ENCODE data around the gene DENND1A. TPM values are rescaled to one million over a fixed set of nuclear protein-coding genes. Genes with fewer than 3 reads are reported as not detected.
"Not testable (repeated sequence)": the region's sequence is repeated elsewhere in the genome, so short reads cannot be mapped to it uniquely, and the experiment has no call there.

DENND1A gene
- total and polyA plus RNA-seq, 2 donors, result 6.7 to 9.2 TPM

GRCh38 chr9:123911024-123911423, 18.9 kb downstream of the DENND1A start:
- no peak for DNase-seq (ENCODE audit: low read depth in 6 of 9, low spot score in 9 of 9)
- Histone ChIP-seq H3K4me3 (ENCODE audit: low read length in 2 of 2) (no peak overlapping the region), H3K9me3 (ENCODE audit: control insufficient read depth in 2 of 2, insufficient read depth in 1 of 2, low read length in 1 of 2) (peaks cover 0 to 4% of the 10 kb centered on the region in 2 donors), H3K4me1 (ENCODE audit: control insufficient read depth in 2 of 2, insufficient read depth in 2 of 2, low read length in 2 of 2) (no peaks in the 10 kb centered on the region), H3K27me3 (ENCODE audit: control insufficient read depth in 2 of 2, insufficient read depth in 1 of 2, low read length in 1 of 2) (no peaks in the 10 kb centered on the region), H3K36me3 (ENCODE audit: control insufficient read depth in 2 of 2, insufficient read depth in 2 of 2, low read length in 1 of 2) (no peaks in the 10 kb centered on the region), H3K27ac (ENCODE audit: low read depth in 1 of 2, low read length in 1 of 2) (no peak overlapping the region)
- WGBS, result 97% methylated on average over 1 of the region's 1 CpG

- H3K4me3 ChIP-seq (ENCODE audit: low read length in 2 of 2); H3K27me3 ChIP-seq (ENCODE audit: control insufficient read depth in 2 of 2, insufficient read depth in 1 of 2, low read length in 1 of 2); H3K27ac ChIP-seq (ENCODE audit: low read depth in 1 of 2, low read length in 1 of 2); DNase-seq (ENCODE audit: low read depth in 6 of 9, low spot score in 9 of 9); H3K4me1 ChIP-seq (ENCODE audit: control insufficient read depth in 2 of 2, insufficient read depth in 2 of 2, low read length in 2 of 2); H3K9me3 ChIP-seq (ENCODE audit: control insufficient read depth in 2 of 2, insufficient read depth in 1 of 2, low read length in 1 of 2); H3K36me3 ChIP-seq (ENCODE audit: control insufficient read depth in 2 of 2, insufficient read depth in 2 of 2, low read length in 1 of 2): not testable (repeated sequence)
- WGBS, result 96% methylated on average over 4 of the region's 4 CpGs
Measured at GRCh38 chr9:123909192-123909591, 20.7 kb downstream of the DENND1A start.

DNA sequence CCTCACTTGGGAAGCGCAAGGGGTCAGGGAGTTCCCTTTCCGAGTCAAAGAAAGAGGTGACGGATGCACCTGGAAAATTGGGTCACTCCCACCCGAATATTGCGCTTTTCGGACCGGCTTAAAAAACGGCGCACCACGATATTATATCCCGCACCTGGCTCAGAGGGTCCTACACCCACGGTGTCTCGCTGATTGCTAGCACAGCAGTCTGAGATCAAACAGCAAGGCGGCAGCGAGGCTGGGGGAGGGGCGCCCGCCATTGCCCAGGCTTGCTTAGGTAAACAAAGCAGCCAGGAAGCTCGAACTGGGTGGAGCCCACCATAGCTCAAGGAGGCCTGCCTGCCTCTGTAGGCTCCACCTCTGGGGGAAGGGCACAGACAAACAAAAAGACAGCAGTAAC, 26.4 kb downstream of the DENND1A start:
- DNase-seq (ENCODE audit: low read depth in 6 of 9, low spot score in 9 of 9), result not testable (repeated sequence)

GRCh38 chr9:123894822-123895221, 35.1 kb downstream of the DENND1A start:
- Histone ChIP-seq H3K27me3 (ENCODE audit: control insufficient read depth in 2 of 2, insufficient read depth in 1 of 2, low read length in 1 of 2) (no peaks in the 10 kb centered on the region), H3K4me3 (ENCODE audit: low read length in 2 of 2) (no peak overlapping the region), H3K4me1 (ENCODE audit: control insufficient read depth in 2 of 2, insufficient read depth in 2 of 2, low read length in 2 of 2) (no peaks in the 10 kb centered on the region), H3K36me3 (ENCODE audit: control insufficient read depth in 2 of 2, insufficient read depth in 2 of 2, low read length in 1 of 2) (no peaks in the 10 kb centered on the region), H3K9me3 (ENCODE audit: control insufficient read depth in 2 of 2, insufficient read depth in 1 of 2, low read length in 1 of 2) (no peaks in the 10 kb centered on the region), H3K27ac (ENCODE audit: low read depth in 1 of 2, low read length in 1 of 2) (no peak overlapping the region)
- DNase-seq (ENCODE audit: low read depth in 6 of 9, low spot score in 9 of 9), result no peak

More for the DNA sequence above, 26.4 kb downstream of the DENND1A start:
- H3K4me3 ChIP-seq (ENCODE audit: low read length in 2 of 2); H3K9me3 ChIP-seq (ENCODE audit: control insufficient read depth in 2 of 2, insufficient read depth in 1 of 2, low read length in 1 of 2); H3K4me1 ChIP-seq (ENCODE audit: control insufficient read depth in 2 of 2, insufficient read depth in 2 of 2, low read length in 2 of 2); H3K27me3 ChIP-seq (ENCODE audit: control insufficient read depth in 2 of 2, insufficient read depth in 1 of 2, low read length in 1 of 2); H3K27ac ChIP-seq (ENCODE audit: low read depth in 1 of 2, low read length in 1 of 2); H3K36me3 ChIP-seq (ENCODE audit: control insufficient read depth in 2 of 2, insufficient read depth in 2 of 2, low read length in 1 of 2): not testable (repeated sequence)
- 92% methylated on average over 17 of the region's 18 CpGs for WGBS

GRCh38 chr9:123893831-123894460, 36.0 kb downstream of the DENND1A start:
- WGBS, result 98% methylated on average over 4 of the region's 4 CpGs
- H3K27me3 ChIP-seq (ENCODE audit: control insufficient read depth in 2 of 2, insufficient read depth in 1 of 2, low read length in 1 of 2), result no peaks in the 10 kb centered on the region
- no peak for DNase-seq (ENCODE audit: low read depth in 6 of 9, low spot score in 9 of 9)
- H3K4me1 ChIP-seq (ENCODE audit: control insufficient read depth in 2 of 2, insufficient read depth in 2 of 2, low read length in 2 of 2), result no peaks in the 10 kb centered on the region
- no peak overlapping the region for H3K27ac ChIP-seq (ENCODE audit: low read depth in 1 of 2, low read length in 1 of 2)
- no peaks in the 10 kb centered on the region for H3K36me3 ChIP-seq (ENCODE audit: control insufficient read depth in 2 of 2, insufficient read depth in 2 of 2, low read length in 1 of 2)
- H3K4me3 ChIP-seq (ENCODE audit: low read length in 2 of 2), result no peak overlapping the region
- no peaks in the 10 kb centered on the region for H3K9me3 ChIP-seq (ENCODE audit: control insufficient read depth in 2 of 2, insufficient read depth in 1 of 2, low read length in 1 of 2)

DNA sequence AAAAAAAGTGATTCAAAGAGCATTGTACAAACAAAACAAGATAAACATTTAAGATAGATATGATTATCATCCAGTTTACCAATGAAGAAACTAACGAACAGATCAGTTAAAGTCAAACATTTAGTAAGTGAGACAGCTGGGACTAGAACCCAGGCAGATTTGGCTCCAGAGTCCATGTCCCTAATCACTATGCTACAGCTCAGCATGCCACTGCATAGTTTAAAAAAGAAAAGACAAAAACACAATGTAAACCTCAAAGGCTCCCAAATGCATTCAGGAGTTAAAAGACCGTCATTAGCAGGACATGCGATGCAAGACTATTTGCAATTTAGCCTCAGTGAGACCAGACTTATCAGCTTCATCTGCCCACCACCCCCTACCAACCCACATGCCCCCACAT, 36.8 kb downstream of the DENND1A start:
- H3K4me3 ChIP-seq (ENCODE audit: low read length in 2 of 2), result no peak overlapping the region
- DNase-seq (ENCODE audit: low read depth in 6 of 9, low spot score in 9 of 9), result no peak
- H3K36me3 ChIP-seq (ENCODE audit: control insufficient read depth in 2 of 2, insufficient read depth in 2 of 2, low read length in 1 of 2), result no peaks in the 10 kb centered on the region
- no peaks in the 10 kb centered on the region for H3K27me3 ChIP-seq (ENCODE audit: control insufficient read depth in 2 of 2, insufficient read depth in 1 of 2, low read length in 1 of 2)
- WGBS, result 81% methylated on average over 3 of the region's 3 CpGs
- no peaks in the 10 kb centered on the region for H3K9me3 ChIP-seq (ENCODE audit: control insufficient read depth in 2 of 2, insufficient read depth in 1 of 2, low read length in 1 of 2)
- H3K4me1 ChIP-seq (ENCODE audit: control insufficient read depth in 2 of 2, insufficient read depth in 2 of 2, low read length in 2 of 2), result no peaks in the 10 kb centered on the region
- H3K27ac ChIP-seq (ENCODE audit: low read depth in 1 of 2, low read length in 1 of 2), result no peak overlapping the region

- no peaks in the 10 kb centered on the region for H3K27me3 ChIP-seq (ENCODE audit: control insufficient read depth in 2 of 2, insufficient read depth in 1 of 2, low read length in 1 of 2)
- DNase-seq (ENCODE audit: low read depth in 6 of 9, low spot score in 9 of 9), result no peak
- 98% methylated on average over 1 of the region's 1 CpG for WGBS
- H3K4me1 ChIP-seq (ENCODE audit: control insufficient read depth in 2 of 2, insufficient read depth in 2 of 2, low read length in 2 of 2), result no peaks in the 10 kb centered on the region
- peaks cover 0 to 3% of the 10 kb centered on the region in 2 donors for H3K9me3 ChIP-seq (ENCODE audit: control insufficient read depth in 2 of 2, insufficient read depth in 1 of 2, low read length in 1 of 2)
- H3K4me3 ChIP-seq (ENCODE audit: low read length in 2 of 2), result no peak overlapping the region
- H3K36me3 ChIP-seq (ENCODE audit: control insufficient read depth in 2 of 2, insufficient read depth in 2 of 2, low read length in 1 of 2), result no peaks in the 10 kb centered on the region
- H3K27ac ChIP-seq (ENCODE audit: low read depth in 1 of 2, low read length in 1 of 2), result no peak overlapping the region
Measured at GRCh38 chr9:123887837-123888236, 42.1 kb downstream of the DENND1A start.

DNA sequence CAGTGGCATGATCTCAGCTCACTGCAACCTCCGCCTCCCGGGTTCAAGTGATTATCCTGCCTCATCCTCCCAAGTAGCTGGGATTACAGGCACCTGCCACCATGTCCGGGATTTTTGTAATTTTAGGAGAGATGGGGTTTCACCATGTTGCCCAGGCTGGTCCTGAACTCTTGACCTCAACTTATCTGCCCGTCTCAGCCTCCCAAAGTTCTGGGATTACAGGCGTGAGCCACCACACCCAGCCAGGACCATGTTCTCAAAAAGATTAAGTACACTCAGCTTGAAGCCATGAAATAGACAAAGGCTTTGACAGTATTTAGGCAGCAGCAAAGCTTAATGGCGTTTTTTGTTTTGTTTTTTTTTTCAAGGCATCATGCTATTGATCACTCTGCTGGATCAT, 44.1 kb downstream of the DENND1A start:
- not testable (repeated sequence) for H3K36me3 ChIP-seq (ENCODE audit: control insufficient read depth in 2 of 2, insufficient read depth in 2 of 2, low read length in 1 of 2); H3K9me3 ChIP-seq (ENCODE audit: control insufficient read depth in 2 of 2, insufficient read depth in 1 of 2, low read length in 1 of 2); H3K4me1 ChIP-seq (ENCODE audit: control insufficient read depth in 2 of 2, insufficient read depth in 2 of 2, low read length in 2 of 2); H3K27ac ChIP-seq (ENCODE audit: low read depth in 1 of 2, low read length in 1 of 2); H3K4me3 ChIP-seq (ENCODE audit: low read length in 2 of 2); H3K27me3 ChIP-seq (ENCODE audit: control insufficient read depth in 2 of 2, insufficient read depth in 1 of 2, low read length in 1 of 2); DNase-seq (ENCODE audit: low read depth in 6 of 9, low spot score in 9 of 9)
- WGBS, result 90% methylated on average over 6 of the region's 6 CpGs

- no peaks in the 10 kb centered on the region for H3K36me3 ChIP-seq (ENCODE audit: control insufficient read depth in 2 of 2, insufficient read depth in 2 of 2, low read length in 1 of 2)
- no peaks in the 10 kb centered on the region for H3K4me1 ChIP-seq (ENCODE audit: control insufficient read depth in 2 of 2, insufficient read depth in 2 of 2, low read length in 2 of 2)
- H3K4me3 ChIP-seq (ENCODE audit: low read length in 2 of 2), result no peak overlapping the region
- 96% methylated on average over 1 of the region's 1 CpG for WGBS
- H3K9me3 ChIP-seq (ENCODE audit: control insufficient read depth in 2 of 2, insufficient read depth in 1 of 2, low read length in 1 of 2), result peaks cover 0 to 3% of the 10 kb centered on the region in 2 donors
- no peaks in the 10 kb centered on the region for H3K27me3 ChIP-seq (ENCODE audit: control insufficient read depth in 2 of 2, insufficient read depth in 1 of 2, low read length in 1 of 2)
- DNase-seq (ENCODE audit: low read depth in 6 of 9, low spot score in 9 of 9), result no peak
- no peak overlapping the region for H3K27ac ChIP-seq (ENCODE audit: low read depth in 1 of 2, low read length in 1 of 2)
Measured at GRCh38 chr9:123883634-123884033, 46.3 kb downstream of the DENND1A start.

- 96% methylated on average over 4 of the region's 4 CpGs for WGBS
Measured at GRCh38 chr9:123881604-123882003, 48.3 kb downstream of the DENND1A start.

More at GRCh38 chr9:123881604-123882003, 48.3 kb downstream of the DENND1A start:
- no peaks in the 10 kb centered on the region for H3K27me3 ChIP-seq (ENCODE audit: control insufficient read depth in 2 of 2, insufficient read depth in 1 of 2, low read length in 1 of 2)
- no peak for DNase-seq (ENCODE audit: low read depth in 6 of 9, low spot score in 9 of 9)
- H3K27ac ChIP-seq (ENCODE audit: low read depth in 1 of 2, low read length in 1 of 2), result no peak overlapping the region
- no peak overlapping the region for H3K4me3 ChIP-seq (ENCODE audit: low read length in 2 of 2)
- H3K36me3 ChIP-seq (ENCODE audit: control insufficient read depth in 2 of 2, insufficient read depth in 2 of 2, low read length in 1 of 2), result no peaks in the 10 kb centered on the region
- H3K9me3 ChIP-seq (ENCODE audit: control insufficient read depth in 2 of 2, insufficient read depth in 1 of 2, low read length in 1 of 2), result no peaks in the 10 kb centered on the region
- H3K4me1 ChIP-seq (ENCODE audit: control insufficient read depth in 2 of 2, insufficient read depth in 2 of 2, low read length in 2 of 2), result no peaks in the 10 kb centered on the region
